Memory B cell (primary cell): ENCODE data around the gene IGFL1.
A peak's percentile ranks its signal among the peaks of the same experiment; 100 is the strongest.
"Not testable (repeated sequence)": the region's sequence is repeated elsewhere in the genome, so short reads cannot be mapped to it uniquely, and the experiment has no call there.

ENCODE experiments used
- ATAC-seq: fragments of 150-1000 bp; cut with Tn5 transposase; 2 replicates; pipeline ENCODE4 v1.10.0; 2021; ENCODE audit warnings: low read depth, mild to moderate bottlenecking, moderate library complexity
- DNase-seq, 2 donors: peaks; one replicate each; pipeline ENCODE4 v3.0.0; 2022; ENCODE audit warnings: low spot score in 2 of 2
- H3K27ac Mint-ChIP-seq: one replicate; pipeline ENCODE4 v1.8.0; 2022; ENCODE audit warnings: mild to moderate bottlenecking, moderate library complexity, mixed read lengths
- H3K27me3 Mint-ChIP-seq: one replicate; pipeline ENCODE4 v1.8.0; 2022; ENCODE audit warnings: mixed read lengths
- H3K36me3 Mint-ChIP-seq: one replicate; pipeline ENCODE4 v1.8.0; 2022; ENCODE audit warnings: mild to moderate bottlenecking, mixed read lengths
- H3K4me1 Mint-ChIP-seq: one replicate; pipeline ENCODE4 v1.8.0; 2022; ENCODE audit warnings: mixed read lengths
- H3K4me3 Mint-ChIP-seq: one replicate; pipeline ENCODE4 v1.8.0; 2022; ENCODE audit warnings: mild to moderate bottlenecking, moderate library complexity, mixed read lengths
- H3K9me3 Mint-ChIP-seq: one replicate; pipeline ENCODE4 v1.8.0; 2022; ENCODE audit warnings: mixed read lengths

The IGFL1 gene

GRCh38 chr19:46229442-46229841 is at the start of gene IGFL1:
Gene IGFL1, plus strand, starts transcription at chr19:46229742. Its CDS starts 33 bp downstream, at chr19:46229775.
- no peak for DNase-seq
- no peak for ATAC-seq
- Mint-ChIP-seq H3K9me3 (no peaks in the 10 kb centered on the region), H3K36me3 (no peaks in the 10 kb centered on the region), H3K4me1 (no peaks in the 10 kb centered on the region), H3K27me3 (peaks cover 19% of the 10 kb centered on the region), H3K27ac (peak within 1 kb of the TSS; percentile 11), H3K4me3 (no peak within 1 kb of the TSS)

GRCh38 chr19:46180701-46181387 is 48.7 kb upstream of the IGFL1 start:
- H3K4me3 Mint-ChIP-seq, result no peak overlapping the region
- peaks cover 8% of the 10 kb centered on the region for H3K4me1 Mint-ChIP-seq
- H3K9me3 Mint-ChIP-seq, result peaks cover 3% of the 10 kb centered on the region
- no peak for DNase-seq
- H3K27me3 Mint-ChIP-seq, result peaks cover 10% of the 10 kb centered on the region
- no peak for ATAC-seq
- H3K27ac Mint-ChIP-seq, result no peak overlapping the region
- no peaks in the 10 kb centered on the region for H3K36me3 Mint-ChIP-seq

- Mint-ChIP-seq H3K4me1 (peaks cover 6% of the 10 kb centered on the region), H3K36me3 (no peaks in the 10 kb centered on the region), H3K9me3 (peaks cover 3% of the 10 kb centered on the region), H3K4me3 (no peak overlapping the region), H3K27ac (no peak overlapping the region), H3K27me3 (peaks cover 10% of the 10 kb centered on the region)
- DNase-seq (no peak), ATAC-seq (no peak)
Observed at GRCh38 chr19:46181388-46181779, 48.2 kb upstream of the IGFL1 start.

GRCh38 chr19:46182476-46182875 is 47.1 kb upstream of the IGFL1 start:
- Mint-ChIP-seq H3K27me3 (peaks cover 10% of the 10 kb centered on the region), H3K36me3 (no peaks in the 10 kb centered on the region), H3K4me3 (no peak overlapping the region), H3K4me1 (peaks cover 6% of the 10 kb centered on the region), H3K9me3 (peaks cover 3% of the 10 kb centered on the region), H3K27ac (no peak overlapping the region)
- DNase-seq, result no peak
- no peak for ATAC-seq

- H3K27ac Mint-ChIP-seq, H3K9me3 Mint-ChIP-seq, H3K36me3 Mint-ChIP-seq, DNase-seq, H3K27me3 Mint-ChIP-seq, H3K4me1 Mint-ChIP-seq: not testable (repeated sequence)
- ATAC-seq, result peak; percentile 73
- peak overlapping the region; percentile 56 for H3K4me3 Mint-ChIP-seq
Observed at GRCh38 chr19:46184775-46185710, 44.5 kb upstream of the IGFL1 start.

GRCh38 chr19:46186101-46186716 is 43.3 kb upstream of the IGFL1 start:
- DNase-seq (no peak), ATAC-seq (no peak)
- peaks cover 15% of the 10 kb centered on the region for H3K27me3 Mint-ChIP-seq
- no peak overlapping the region for H3K4me3 Mint-ChIP-seq
- H3K27ac Mint-ChIP-seq, result no peak overlapping the region
- H3K4me1 Mint-ChIP-seq, result peaks cover 6% of the 10 kb centered on the region
- peaks cover 3% of the 10 kb centered on the region for H3K9me3 Mint-ChIP-seq
- no peaks in the 10 kb centered on the region for H3K36me3 Mint-ChIP-seq

GRCh38 chr19:46186717-46187101 is 42.8 kb upstream of the IGFL1 start:
- H3K27ac Mint-ChIP-seq, result no peak overlapping the region
- peaks cover 3% of the 10 kb centered on the region for H3K9me3 Mint-ChIP-seq
- peaks cover 16% of the 10 kb centered on the region for H3K27me3 Mint-ChIP-seq
- no peak overlapping the region for H3K4me3 Mint-ChIP-seq
- H3K36me3 Mint-ChIP-seq, result no peaks in the 10 kb centered on the region
- H3K4me1 Mint-ChIP-seq, result peaks cover 6% of the 10 kb centered on the region
- DNase-seq (no peak), ATAC-seq (no peak)

- no peaks in the 10 kb centered on the region for H3K36me3 Mint-ChIP-seq
- no peak overlapping the region for H3K4me3 Mint-ChIP-seq
- no peak overlapping the region for H3K27ac Mint-ChIP-seq
- H3K27me3 Mint-ChIP-seq, result peaks cover 14% of the 10 kb centered on the region
- no peak for ATAC-seq
- DNase-seq, result no peak
- peaks cover under 1% of the 10 kb centered on the region for H3K4me1 Mint-ChIP-seq
- H3K9me3 Mint-ChIP-seq, result no peaks in the 10 kb centered on the region
Observed at GRCh38 chr19:46189971-46190888, 39.3 kb upstream of the IGFL1 start.

- H3K27ac Mint-ChIP-seq, result no peak overlapping the region
- H3K9me3 Mint-ChIP-seq, result no peaks in the 10 kb centered on the region
- no peaks in the 10 kb centered on the region for H3K4me1 Mint-ChIP-seq
- no peak overlapping the region for H3K4me3 Mint-ChIP-seq
- H3K27me3 Mint-ChIP-seq, result peaks cover 19% of the 10 kb centered on the region
- DNase-seq, result no peak
- ATAC-seq, result no peak
- no peaks in the 10 kb centered on the region for H3K36me3 Mint-ChIP-seq
Observed at GRCh38 chr19:46191356-46191755, 38.2 kb upstream of the IGFL1 start.

GRCh38 chr19:46191972-46192371 is 37.6 kb upstream of the IGFL1 start:
- DNase-seq (no peak), ATAC-seq (no peak)
- peaks cover 25% of the 10 kb centered on the region for H3K27me3 Mint-ChIP-seq
- no peaks in the 10 kb centered on the region for H3K36me3 Mint-ChIP-seq
- H3K27ac Mint-ChIP-seq, result no peak overlapping the region
- no peaks in the 10 kb centered on the region for H3K4me1 Mint-ChIP-seq
- H3K9me3 Mint-ChIP-seq, result no peaks in the 10 kb centered on the region
- no peak overlapping the region for H3K4me3 Mint-ChIP-seq

- not testable (repeated sequence) for H3K4me1 Mint-ChIP-seq, H3K36me3 Mint-ChIP-seq, DNase-seq, H3K9me3 Mint-ChIP-seq, H3K4me3 Mint-ChIP-seq, ATAC-seq, H3K27ac Mint-ChIP-seq
- peaks cover 28% of the 10 kb centered on the region for H3K27me3 Mint-ChIP-seq
Observed at GRCh38 chr19:46192626-46192991, 36.9 kb upstream of the IGFL1 start.

GRCh38 chr19:46192992-46193650 is 36.4 kb upstream of the IGFL1 start:
- no peak overlapping the region for H3K4me3 Mint-ChIP-seq
- no peak for ATAC-seq
- no peak overlapping the region for H3K27ac Mint-ChIP-seq
- H3K36me3 Mint-ChIP-seq, result no peaks in the 10 kb centered on the region
- no peaks in the 10 kb centered on the region for H3K9me3 Mint-ChIP-seq
- peaks cover 30% of the 10 kb centered on the region for H3K27me3 Mint-ChIP-seq
- DNase-seq, result no peak
- no peaks in the 10 kb centered on the region for H3K4me1 Mint-ChIP-seq

- H3K4me3 Mint-ChIP-seq, result no peak overlapping the region
- H3K4me1 Mint-ChIP-seq, result no peaks in the 10 kb centered on the region
- peaks cover 30% of the 10 kb centered on the region for H3K27me3 Mint-ChIP-seq
- no peak for DNase-seq
- H3K9me3 Mint-ChIP-seq, result no peaks in the 10 kb centered on the region
- H3K36me3 Mint-ChIP-seq, result no peaks in the 10 kb centered on the region
- no peak for ATAC-seq
- H3K27ac Mint-ChIP-seq, result no peak overlapping the region
Observed at GRCh38 chr19:46193678-46194077, 35.9 kb upstream of the IGFL1 start.
